Measurements from ENCODE around the gene PDCD1LG2. TPM values are rescaled to one million over a fixed set of nuclear protein-coding genes. Genes with fewer than 3 reads are reported as not detected.

PDCD1LG2 gene
- total RNA-seq, 5 donors from 2014 or later (not counting 1 experiment from before 2014, with no cell fraction given) = 0.14 to 0.76 (median 0.40) TPM

DNA sequence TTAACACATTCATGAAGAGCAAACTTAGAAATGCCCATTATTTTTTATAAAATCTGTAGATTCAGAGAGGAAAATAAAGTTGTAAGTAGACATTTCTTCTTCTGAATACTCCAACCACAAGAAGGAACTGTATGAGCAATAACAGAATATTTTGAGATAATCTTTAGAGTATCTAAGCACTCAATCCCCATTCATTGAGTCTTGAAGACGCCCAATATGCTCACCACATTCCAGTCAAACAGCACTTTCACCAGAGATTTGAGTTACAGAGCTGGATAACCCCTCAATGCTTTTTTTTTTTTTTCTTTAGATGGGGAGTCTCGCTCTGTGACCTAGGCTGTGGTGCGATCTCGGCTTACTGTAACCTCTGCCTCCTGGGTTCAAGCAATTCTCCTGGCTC lies 103.9 kb downstream of the PDCD1LG2 start:
- H3K36me3 Mint-ChIP-seq = peaks cover 5% of the 10 kb centered on the region
- H3K4me3 Mint-ChIP-seq = no peak overlapping the region
- no peaks in the 10 kb centered on the region for H3K27me3 Mint-ChIP-seq
- no peaks in the 10 kb centered on the region for H3K4me1 ChIP-seq (ENCODE audit: control insufficient read depth in 1 of 2, extremely low read depth in 1 of 2, insufficient read depth in 2 of 2, low read length in 2 of 2)
- ChIA-PET POLR2A (no interaction called here), CTCF (no interaction called here)
- WGBS (ENCODE audit: insufficient coverage) = 100% methylated on average over 1 of the region's 4 CpGs
- DNase-seq (no peak), ATAC-seq (replicated peaks in 1 of 4) (no peak)
- no peaks in the 10 kb centered on the region for H3K9me3 ChIP-seq
- H3K9me3 Mint-ChIP-seq = no peaks in the 10 kb centered on the region
- no peak overlapping the region for H3K4me3 ChIP-seq (ENCODE audit: control insufficient read depth in 1 of 2, extremely low read depth in 1 of 2, low read length in 1 of 2)
- no peaks in the 10 kb centered on the region for H3K36me3 ChIP-seq (ENCODE audit: control insufficient read depth in 2 of 2, extremely low read depth in 1 of 2, insufficient read depth in 1 of 2, low read length in 1 of 2)
- H3K4me1 Mint-ChIP-seq = peaks cover 31 to 51% (median 35%) of the 10 kb centered on the region in 3 donors
- no peaks in the 10 kb centered on the region for H3K27me3 ChIP-seq (replicated peaks in 1 of 2; ENCODE audit: control insufficient read depth in 2 of 2, extremely low read depth in 1 of 2, insufficient read depth in 2 of 2, low read length in 1 of 2)
- H3K27ac Mint-ChIP-seq = no peak overlapping the region
- no peak overlapping the region for H3K27ac ChIP-seq (ENCODE audit: low read length)

DNA sequence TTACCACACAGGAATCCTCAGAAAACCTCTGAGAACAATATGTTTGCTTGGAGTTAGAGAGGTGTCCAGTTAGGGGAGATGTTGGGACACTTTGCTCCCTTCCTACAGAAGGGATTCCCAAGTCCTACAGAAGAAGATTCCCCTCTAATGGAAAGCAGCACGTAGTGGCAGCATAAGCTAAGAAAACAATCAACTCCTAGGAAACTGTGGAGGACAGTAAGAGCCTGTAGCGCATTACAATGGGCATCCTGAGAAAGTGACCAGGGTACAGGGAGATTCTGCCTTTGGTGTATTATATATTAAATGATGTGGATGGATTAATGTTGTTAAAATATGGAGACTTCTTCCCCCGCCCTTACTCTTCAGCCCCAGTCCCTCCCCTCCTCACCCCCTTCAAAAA lies 104.7 kb downstream of the PDCD1LG2 start:
- no peak for ATAC-seq (replicated peaks in 1 of 4)
- no peak overlapping the region for H3K4me3 Mint-ChIP-seq
- no peak overlapping the region for H3K27ac Mint-ChIP-seq
- H3K4me1 ChIP-seq (ENCODE audit: control insufficient read depth in 1 of 2, extremely low read depth in 1 of 2, insufficient read depth in 2 of 2, low read length in 2 of 2) = no peaks in the 10 kb centered on the region
- peaks cover 30 to 52% (median 36%) of the 10 kb centered on the region in 3 donors for H3K4me1 Mint-ChIP-seq
- H3K4me3 ChIP-seq (ENCODE audit: control insufficient read depth in 1 of 2, extremely low read depth in 1 of 2, low read length in 1 of 2) = no peak overlapping the region
- H3K27ac ChIP-seq (ENCODE audit: low read length) = no peak overlapping the region
- CTCF ChIA-PET = no interaction called here
- WGBS (ENCODE audit: insufficient coverage) = no CpG with 5 or more reads among the region's 3 CpGs
- H3K36me3 ChIP-seq (ENCODE audit: control insufficient read depth in 2 of 2, extremely low read depth in 1 of 2, insufficient read depth in 1 of 2, low read length in 1 of 2) = no peaks in the 10 kb centered on the region
- H3K27me3 Mint-ChIP-seq = no peaks in the 10 kb centered on the region
- DNase-seq = no peak
- H3K36me3 Mint-ChIP-seq = peaks cover 5% of the 10 kb centered on the region
- H3K9me3 Mint-ChIP-seq = no peaks in the 10 kb centered on the region
- H3K27me3 ChIP-seq (replicated peaks in 1 of 2; ENCODE audit: control insufficient read depth in 2 of 2, extremely low read depth in 1 of 2, insufficient read depth in 2 of 2, low read length in 1 of 2) = no peaks in the 10 kb centered on the region
- POLR2A ChIA-PET = no interaction called here
- no peaks in the 10 kb centered on the region for H3K9me3 ChIP-seq

DNA sequence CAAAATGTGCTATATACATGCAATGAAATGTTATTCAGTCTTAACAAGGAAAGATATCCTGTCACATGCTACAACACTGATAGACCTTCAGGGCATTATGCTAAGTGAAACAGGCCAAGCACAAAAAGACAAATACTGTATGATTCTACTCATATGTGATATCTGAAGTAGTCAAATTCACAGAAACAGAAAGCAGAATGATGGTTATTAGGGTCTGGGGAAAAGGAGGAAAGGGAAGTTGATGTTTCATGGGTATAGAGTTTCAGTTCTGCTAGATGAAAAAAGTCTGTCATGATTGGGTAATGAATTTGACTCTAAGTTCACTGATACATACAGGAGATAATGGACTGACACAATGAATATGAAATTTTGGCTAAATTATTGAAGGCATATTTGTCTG lies 107.4 kb downstream of the PDCD1LG2 start:
- Mint-ChIP-seq H3K36me3 (peaks cover 12% of the 10 kb centered on the region), H3K27me3 (no peaks in the 10 kb centered on the region), H3K4me1 (peaks cover 39 to 53% (median 42%) of the 10 kb centered on the region in 3 donors), H3K9me3 (no peaks in the 10 kb centered on the region), H3K4me3 (no peak overlapping the region), H3K27ac (peak overlapping the region in 1 of 2 donors; percentile 9)
- H3K4me3 ChIP-seq (ENCODE audit: control insufficient read depth in 1 of 2, extremely low read depth in 1 of 2, low read length in 1 of 2) = no peak overlapping the region
- no peaks in the 10 kb centered on the region for H3K4me1 ChIP-seq (ENCODE audit: control insufficient read depth in 1 of 2, extremely low read depth in 1 of 2, insufficient read depth in 2 of 2, low read length in 2 of 2)
- CTCF ChIA-PET = no interaction called here
- POLR2A ChIA-PET = no interaction called here
- no peak overlapping the region for H3K27ac ChIP-seq (ENCODE audit: low read length)
- H3K36me3 ChIP-seq (ENCODE audit: control insufficient read depth in 2 of 2, extremely low read depth in 1 of 2, insufficient read depth in 1 of 2, low read length in 1 of 2) = no peaks in the 10 kb centered on the region
- no peaks in the 10 kb centered on the region for H3K27me3 ChIP-seq (replicated peaks in 1 of 2; ENCODE audit: control insufficient read depth in 2 of 2, extremely low read depth in 1 of 2, insufficient read depth in 2 of 2, low read length in 1 of 2)
- DNase-seq (no peak), ATAC-seq (replicated peaks in 1 of 4) (peak in 1 of 4 experiments; percentile 22)
- H3K9me3 ChIP-seq = no peaks in the 10 kb centered on the region

DNA sequence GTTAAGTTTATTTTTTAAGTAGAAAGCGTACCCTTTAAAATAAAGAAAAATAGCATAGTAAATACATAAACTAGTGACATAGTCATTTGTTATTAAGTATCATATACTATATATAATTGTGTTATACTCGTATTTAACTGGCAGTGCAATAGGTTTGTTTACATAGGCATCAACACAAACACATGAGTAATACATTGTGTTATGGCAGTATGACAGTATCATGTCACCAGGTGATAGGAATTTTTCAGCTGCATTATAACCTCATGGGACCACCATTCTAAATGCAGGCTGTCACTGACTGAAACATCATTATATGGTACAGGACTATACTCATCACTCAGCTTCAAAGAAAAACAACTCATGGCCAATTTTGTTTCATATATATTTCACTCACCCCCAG lies 110.2 kb downstream of the PDCD1LG2 start:
- H3K4me3 Mint-ChIP-seq = no peak overlapping the region
- Histone ChIP-seq H3K4me3 (ENCODE audit: control insufficient read depth in 1 of 2, extremely low read depth in 1 of 2, low read length in 1 of 2) (no peak overlapping the region), H3K27me3 (replicated peaks in 1 of 2; ENCODE audit: control insufficient read depth in 2 of 2, extremely low read depth in 1 of 2, insufficient read depth in 2 of 2, low read length in 1 of 2) (no peaks in the 10 kb centered on the region), H3K36me3 (ENCODE audit: control insufficient read depth in 2 of 2, extremely low read depth in 1 of 2, insufficient read depth in 1 of 2, low read length in 1 of 2) (no peaks in the 10 kb centered on the region), H3K4me1 (ENCODE audit: control insufficient read depth in 1 of 2, extremely low read depth in 1 of 2, insufficient read depth in 2 of 2, low read length in 2 of 2) (peaks cover 10 to 11% of the 10 kb centered on the region in 2 experiments), H3K27ac (ENCODE audit: low read length) (no peak overlapping the region), H3K9me3 (no peaks in the 10 kb centered on the region)
- no peak for DNase-seq
- H3K9me3 Mint-ChIP-seq = no peaks in the 10 kb centered on the region
- CTCF ChIA-PET = interaction anchor here in 1 of 2 donors (0.7 kb wide), 1 partner anchor 1198 kb away, joined by 5 read pairs; no protein-coding TSS in a partner anchor
- POLR2A ChIA-PET = no interaction called here
- no peaks in the 10 kb centered on the region for H3K27me3 Mint-ChIP-seq
- WGBS (ENCODE audit: insufficient coverage) = no CpG with 5 or more reads among the region's 2 CpGs
- H3K4me1 Mint-ChIP-seq = peaks cover 58 to 66% (median 59%) of the 10 kb centered on the region in 3 donors
- ATAC-seq (replicated peaks in 1 of 4) = no peak
- no peak overlapping the region for H3K27ac Mint-ChIP-seq
- peaks cover 11% of the 10 kb centered on the region for H3K36me3 Mint-ChIP-seq

Other genes starting within 250 kb of the PDCD1LG2 start
- 1 to 10 TPM in 3 of 5 donors, under 1 TPM in 2; 0.86 to 4.6 (median 4.5) TPM for gene RLN2, start 205.8 kb upstream of the PDCD1LG2 start, total RNA-seq
- gene RLN1, start 170.7 kb upstream of the PDCD1LG2 start, total RNA-seq = 1 to 10 TPM; 1.6 to 4.8 (median 3.5) TPM
- 10 to 100 TPM; 15.4 to 21.3 (median 19.3) TPM for gene PLGRKT, start 72.6 kb upstream of the PDCD1LG2 start, total RNA-seq
- 10 to 100 TPM in 1 of 5 donors, 1 to 10 TPM in 4; 6.6 to 11.4 (median 7.2) TPM for gene CD274, start 60.0 kb upstream of the PDCD1LG2 start, total RNA-seq
- 10 to 100 TPM; 22.2 to 29.9 (median 22.9) TPM for gene RIC1, start 118.6 kb downstream of the PDCD1LG2 start, total RNA-seq